ENCODE measurements around the gene PCNX4.
A peak's percentile ranks its signal among the peaks of the same experiment; 100 is the strongest.

Gene PCNX4

GRCh38 chr14:60079723-60080122 is 12.0 kb upstream of the PCNX4 start:
- no peak overlapping the region for H3K27ac ChIP-seq
- no peak overlapping the region for H3K4me3 ChIP-seq
- DNase-seq (ENCODE audit: low spot score): no peak
- TF ChIP-seq, protein P1, sequence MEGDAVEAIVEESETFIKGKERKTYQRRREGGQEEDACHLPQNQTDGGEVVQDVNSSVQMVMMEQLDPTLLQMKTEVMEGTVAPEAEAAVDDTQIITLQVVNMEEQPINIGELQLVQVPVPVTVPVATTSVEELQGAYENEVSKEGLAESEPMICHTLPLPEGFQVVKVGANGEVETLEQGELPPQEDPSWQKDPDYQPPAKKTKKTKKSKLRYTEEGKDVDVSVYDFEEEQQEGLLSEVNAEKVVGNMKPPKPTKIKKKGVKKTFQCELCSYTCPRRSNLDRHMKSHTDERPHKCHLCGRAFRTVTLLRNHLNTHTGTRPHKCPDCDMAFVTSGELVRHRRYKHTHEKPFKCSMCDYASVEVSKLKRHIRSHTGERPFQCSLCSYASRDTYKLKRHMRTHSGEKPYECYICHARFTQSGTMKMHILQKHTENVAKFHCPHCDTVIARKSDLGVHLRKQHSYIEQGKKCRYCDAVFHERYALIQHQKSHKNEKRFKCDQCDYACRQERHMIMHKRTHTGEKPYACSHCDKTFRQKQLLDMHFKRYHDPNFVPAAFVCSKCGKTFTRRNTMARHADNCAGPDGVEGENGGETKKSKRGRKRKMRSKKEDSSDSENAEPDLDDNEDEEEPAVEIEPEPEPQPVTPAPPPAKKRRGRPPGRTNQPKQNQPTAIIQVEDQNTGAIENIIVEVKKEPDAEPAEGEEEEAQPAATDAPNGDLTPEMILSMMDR (IDR thresholded peaks at IDR 0.05): no peak

DNA sequence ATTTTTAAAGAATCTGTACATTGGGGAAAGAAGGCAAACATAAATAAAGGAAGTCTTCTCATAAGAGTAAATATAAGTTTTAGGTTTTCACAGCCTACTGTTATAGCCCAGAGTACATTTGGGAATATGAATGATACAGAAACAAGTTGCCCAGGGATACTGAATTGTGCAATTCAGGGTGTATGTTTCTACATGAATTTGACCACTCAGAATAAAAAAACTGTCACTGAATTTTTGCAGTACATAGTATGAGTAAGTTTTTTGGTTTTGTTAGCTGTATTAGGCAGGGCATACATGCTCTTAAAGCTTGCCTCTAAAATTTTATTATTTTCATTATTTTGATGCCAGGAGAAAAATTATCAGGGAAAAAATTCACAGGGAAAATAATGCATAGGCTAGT is 6.6 kb upstream of the PCNX4 start:
- H3K4me3 ChIP-seq: no peak overlapping the region
- no peak overlapping the region for H3K27ac ChIP-seq
- DNase-seq (ENCODE audit: low spot score): no peak
- TF ChIP-seq, protein P1 (IDR thresholded peaks at IDR 0.05): no peak

DNA sequence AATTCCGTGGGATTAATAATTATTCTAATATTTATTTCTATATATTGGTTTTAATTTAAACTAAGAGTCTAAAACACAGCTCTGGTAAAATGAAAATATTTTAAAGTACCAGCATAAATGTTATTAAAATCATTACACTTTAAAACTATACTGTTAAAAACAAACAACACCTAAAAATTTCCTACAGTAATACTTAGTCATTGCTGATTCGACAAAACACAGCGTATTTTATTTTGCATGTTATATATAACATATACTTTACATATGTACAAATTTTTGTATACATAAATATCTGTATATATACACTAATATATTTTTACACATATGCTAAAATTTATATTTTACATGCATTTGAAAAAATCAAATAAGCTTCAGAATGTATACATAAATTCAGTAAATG is 6.0 kb upstream of the PCNX4 start:
- Histone ChIP-seq H3K27ac (no peak overlapping the region), H3K4me3 (no peak overlapping the region)
- no peak for DNase-seq (ENCODE audit: low spot score)
- TF ChIP-seq, protein P1 (IDR thresholded peaks at IDR 0.05): no peak

GRCh38 chr14:60087668-60088067 is 4.1 kb upstream of the PCNX4 start:
- TF ChIP-seq, protein P1 (IDR thresholded peaks at IDR 0.05): no peak
- DNase-seq (ENCODE audit: low spot score): no peak
- H3K27ac ChIP-seq: no peak overlapping the region
- H3K4me3 ChIP-seq: no peak overlapping the region

GRCh38 chr14:60089221-60089620 is 2.5 kb upstream of the PCNX4 start:
- DNase-seq (ENCODE audit: low spot score): no peak
- no peak overlapping the region for H3K27ac ChIP-seq
- TF ChIP-seq, protein P1 (IDR thresholded peaks at IDR 0.05): no peak
- H3K4me3 ChIP-seq: no peak overlapping the region

DNA sequence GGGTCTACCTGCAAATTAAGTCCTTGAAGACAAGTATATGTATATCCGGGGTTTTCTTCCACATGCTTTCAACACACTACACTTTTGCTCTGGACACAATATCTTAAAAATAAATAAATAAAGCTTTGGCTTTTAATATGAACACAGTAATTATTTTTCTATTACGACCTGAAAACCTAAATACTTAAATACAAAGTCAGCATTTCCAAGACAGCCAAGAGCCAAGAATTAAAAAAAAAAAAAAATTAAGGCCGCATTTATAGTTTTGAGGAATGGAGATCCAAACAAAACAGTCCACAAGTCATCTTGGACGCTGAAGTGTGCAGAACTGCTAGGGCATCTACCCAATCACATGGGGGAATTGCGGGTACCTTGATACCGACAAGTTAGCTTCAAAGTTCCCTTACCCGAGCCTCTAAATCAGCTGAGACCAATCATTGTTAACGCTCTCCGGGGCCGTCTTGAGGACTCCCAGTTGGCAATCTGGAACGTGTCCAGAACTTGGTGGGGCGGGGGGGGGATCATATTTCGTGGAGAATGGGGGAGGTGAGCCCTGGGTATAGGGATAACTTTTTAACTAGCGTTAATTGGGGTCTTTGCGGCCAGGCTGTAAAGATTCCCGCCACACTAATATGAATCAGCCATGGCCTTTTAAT is 731 bp upstream of the PCNX4 start:
- peak overlapping the region; percentile 92 to 99 for H3K27ac ChIP-seq
- TF ChIP-seq, protein P1 (IDR thresholded peaks at IDR 0.05): no peak
- peak overlapping the region; percentile 78 for H3K4me3 ChIP-seq
- peak; percentile 79 for DNase-seq (ENCODE audit: low spot score)

- TF ChIP-seq, protein P1 (IDR thresholded peaks at IDR 0.05): no peak
- Histone ChIP-seq H3K27ac (peak overlapping the region; percentile 92 to 99), H3K4me3 (peak overlapping the region; percentile 78)
- no peak for DNase-seq (ENCODE audit: low spot score)
Measured at GRCh38 chr14:60092526-60092920, 800 bp downstream of the PCNX4 start.
